Measurements from ENCODE around the gene GRM4. TPM values are rescaled to one million over a fixed set of nuclear protein-coding genes. Genes with fewer than 3 reads are reported as not detected.

The GRM4 gene
- total RNA-seq, 1 experiment from 2014 or later: 0.41 TPM

GRCh38 chr6:34140075-34140474 is 5.8 kb downstream of the GRM4 start:
- Histone ChIP-seq H3K27ac (ENCODE audit: low read depth, low read length, poor library complexity, severe bottlenecking) (no peak overlapping the region), H3K36me3 (ENCODE audit: insufficient read depth, low read length, poor library complexity, severe bottlenecking) (no peaks in the 10 kb centered on the region), H3K4me3 (ENCODE audit: low read depth, low read length, poor library complexity, severe bottlenecking) (no peak overlapping the region), H3K9me3 (ENCODE audit: low read depth, low read length, poor library complexity, severe bottlenecking) (no peaks in the 10 kb centered on the region), H3K27me3 (replicated peaks; ENCODE audit: insufficient read depth, low read depth, low read length, poor library complexity) (peaks cover 27% of the 10 kb centered on the region), H3K4me1 (ENCODE audit: insufficient read depth, low read length, poor library complexity, severe bottlenecking) (peaks cover 16% of the 10 kb centered on the region)
- POLR2A ChIA-PET (ENCODE audit: low non-redundant PET): no interaction called here
- no peak for TF ChIP-seq EZH2 (IDR thresholded peaks at IDR 0.05; ENCODE audit: borderline replicate concordance, low read depth, low read length, poor library complexity, severe bottlenecking)
- TF ChIP-seq, protein P1, sequence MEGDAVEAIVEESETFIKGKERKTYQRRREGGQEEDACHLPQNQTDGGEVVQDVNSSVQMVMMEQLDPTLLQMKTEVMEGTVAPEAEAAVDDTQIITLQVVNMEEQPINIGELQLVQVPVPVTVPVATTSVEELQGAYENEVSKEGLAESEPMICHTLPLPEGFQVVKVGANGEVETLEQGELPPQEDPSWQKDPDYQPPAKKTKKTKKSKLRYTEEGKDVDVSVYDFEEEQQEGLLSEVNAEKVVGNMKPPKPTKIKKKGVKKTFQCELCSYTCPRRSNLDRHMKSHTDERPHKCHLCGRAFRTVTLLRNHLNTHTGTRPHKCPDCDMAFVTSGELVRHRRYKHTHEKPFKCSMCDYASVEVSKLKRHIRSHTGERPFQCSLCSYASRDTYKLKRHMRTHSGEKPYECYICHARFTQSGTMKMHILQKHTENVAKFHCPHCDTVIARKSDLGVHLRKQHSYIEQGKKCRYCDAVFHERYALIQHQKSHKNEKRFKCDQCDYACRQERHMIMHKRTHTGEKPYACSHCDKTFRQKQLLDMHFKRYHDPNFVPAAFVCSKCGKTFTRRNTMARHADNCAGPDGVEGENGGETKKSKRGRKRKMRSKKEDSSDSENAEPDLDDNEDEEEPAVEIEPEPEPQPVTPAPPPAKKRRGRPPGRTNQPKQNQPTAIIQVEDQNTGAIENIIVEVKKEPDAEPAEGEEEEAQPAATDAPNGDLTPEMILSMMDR (conservative IDR thresholded peaks at IDR 0.05; ENCODE audit: low read depth, low read length): no peak
- BruUV-seq (replicated peaks): no TSS peak
- intact Hi-C loops (cut with micrococcal nuclease; ENCODE audit: unreplicated experiment): no loop called here
- DNase-seq (ENCODE audit: low spot score): no peak
- CTCF ChIA-PET: no interaction called here

DNA sequence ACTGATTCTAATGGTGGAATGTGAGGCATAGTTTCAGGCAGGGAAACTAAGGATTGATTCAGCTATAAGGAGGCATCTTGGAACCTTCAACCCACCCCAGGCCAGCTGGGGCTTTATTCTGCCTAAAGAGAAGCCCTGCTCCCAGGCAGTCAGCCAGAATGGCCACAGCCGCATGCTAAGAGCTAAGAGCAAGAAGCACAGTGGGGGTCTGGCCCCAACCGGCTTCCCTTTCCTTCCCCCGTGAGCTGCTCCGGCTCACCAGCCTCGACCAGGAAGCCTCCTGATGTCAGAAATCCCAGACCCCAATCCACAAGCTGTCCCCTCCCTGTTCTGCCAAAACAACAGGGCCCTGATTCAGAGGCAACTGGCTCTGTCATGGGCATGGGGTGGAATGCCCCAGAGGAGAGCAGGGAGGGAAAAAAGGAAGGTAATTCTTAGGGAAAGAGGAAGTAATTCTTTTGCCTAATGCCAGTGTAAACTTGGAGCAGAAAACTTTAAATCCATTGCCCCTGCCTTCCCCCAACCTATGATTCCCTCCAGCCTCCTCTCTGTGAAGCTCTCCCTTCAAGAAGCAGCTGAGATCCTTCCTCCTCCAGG is 6.9 kb downstream of the GRM4 start:
- no peak overlapping the region for H3K27ac ChIP-seq (ENCODE audit: low read depth, low read length, poor library complexity, severe bottlenecking)
- no peak for TF ChIP-seq EZH2 (IDR thresholded peaks at IDR 0.05; ENCODE audit: borderline replicate concordance, low read depth, low read length, poor library complexity, severe bottlenecking)
- TF ChIP-seq, protein P1 (conservative IDR thresholded peaks at IDR 0.05; ENCODE audit: low read depth, low read length): no peak
- no peaks in the 10 kb centered on the region for H3K9me3 ChIP-seq (ENCODE audit: low read depth, low read length, poor library complexity, severe bottlenecking)
- peaks cover 7% of the 10 kb centered on the region for H3K4me1 ChIP-seq (ENCODE audit: insufficient read depth, low read length, poor library complexity, severe bottlenecking)
- H3K36me3 ChIP-seq (ENCODE audit: insufficient read depth, low read length, poor library complexity, severe bottlenecking): no peaks in the 10 kb centered on the region
- no peak overlapping the region for H3K4me3 ChIP-seq (ENCODE audit: low read depth, low read length, poor library complexity, severe bottlenecking)
- H3K27me3 ChIP-seq (replicated peaks; ENCODE audit: insufficient read depth, low read depth, low read length, poor library complexity): peaks cover 19% of the 10 kb centered on the region
- no peak for DNase-seq (ENCODE audit: low spot score)
- no TSS peak for BruUV-seq (replicated peaks)
- POLR2A ChIA-PET (ENCODE audit: low non-redundant PET): interaction anchor here (0.5 kb wide), 1 partner anchor 33 kb away, joined by 6 read pairs; no protein-coding TSS in a partner anchor
- CTCF ChIA-PET: no interaction called here
- intact Hi-C loops (cut with micrococcal nuclease; ENCODE audit: unreplicated experiment): no loop called here

- CTCF ChIA-PET: no interaction called here
- POLR2A ChIA-PET (ENCODE audit: low non-redundant PET): interaction anchor here (0.5 kb wide), 1 partner anchor 32 kb away, joined by 6 read pairs; no protein-coding TSS in a partner anchor
These were observed 7.7 kb downstream of the GRM4 start for GRCh38 chr6:34138191-34138590.

More at GRCh38 chr6:34138191-34138590, 7.7 kb downstream of the GRM4 start:
- Histone ChIP-seq H3K4me1 (ENCODE audit: insufficient read depth, low read length, poor library complexity, severe bottlenecking) (no peaks in the 10 kb centered on the region), H3K9me3 (ENCODE audit: low read depth, low read length, poor library complexity, severe bottlenecking) (no peaks in the 10 kb centered on the region), H3K4me3 (ENCODE audit: low read depth, low read length, poor library complexity, severe bottlenecking) (no peak overlapping the region), H3K36me3 (ENCODE audit: insufficient read depth, low read length, poor library complexity, severe bottlenecking) (no peaks in the 10 kb centered on the region), H3K27ac (ENCODE audit: low read depth, low read length, poor library complexity, severe bottlenecking) (no peak overlapping the region), H3K27me3 (replicated peaks; ENCODE audit: insufficient read depth, low read depth, low read length, poor library complexity) (peaks cover 10% of the 10 kb centered on the region)
- TF ChIP-seq EZH2 (IDR thresholded peaks at IDR 0.05; ENCODE audit: borderline replicate concordance, low read depth, low read length, poor library complexity, severe bottlenecking): no peak
- TF ChIP-seq, protein P1 (conservative IDR thresholded peaks at IDR 0.05; ENCODE audit: low read depth, low read length): no peak
- intact Hi-C loops (cut with micrococcal nuclease; ENCODE audit: unreplicated experiment): no loop called here
- no TSS peak for BruUV-seq (replicated peaks)
- DNase-seq (ENCODE audit: low spot score): no peak
